HEK293 (cell line): Measurements from ENCODE around the gene PLA2G5.

Source experiments
- CTCF ChIA-PET: fragments of 350-600 bp; formaldehyde crosslinking; extraction: SDS; loops from one replicate; lab custom pipeline; 2021; ENCODE audit warnings: antibody characterized with exemption; lab: Yijun Ruan, JAX
- POLR2A ChIA-PET: fragments of 300-600 bp; formaldehyde crosslinking; extraction: SDS; loops from one replicate; lab custom pipeline; 2020; ENCODE audit warnings: antibody characterized with exemption, inconsistent platforms; lab: Yijun Ruan, JAX
- H3K27ac ChIP-seq: fragments of 200-500 bp; sonication (Bioruptor generic); 2 replicates; pipeline ENCODE4 v1.5.1; 2014; ENCODE audit warnings: low read depth, low read length, control low read depth, inconsistent platforms; ENCODE audit errors: extremely low read depth
- H3K36me3 ChIP-seq, 2 experiments: fragments of 200-500 bp in 1 of 2; sonication (Bioruptor generic) in 1 of 2; 1 replicate in 1 of 2; 2 replicates in 1 of 2; pipeline ENCODE4 v1.5.1; 2014 to 2017; ENCODE audit warnings: inconsistent platforms in 2 of 2, low read length in 2 of 2; ENCODE audit not compliant: control insufficient read depth in 2 of 2, insufficient read depth in 1 of 2
- H3K4me1 ChIP-seq: fragments of 200-500 bp; sonication (Bioruptor generic); 2 replicates; pipeline ENCODE4 v1.5.1; 2014; ENCODE audit warnings: mild to moderate bottlenecking, low read length, inconsistent platforms; ENCODE audit not compliant: control insufficient read depth, insufficient read depth
- H3K4me3 ChIP-seq: 2 replicates; pipeline ENCODE4 v1.5.1; 2011; ENCODE audit warnings: low read depth, mild to moderate bottlenecking, control low read depth, low read length, moderate library complexity
- H3K9me3 ChIP-seq: fragments of 200-500 bp; sonication (Bioruptor generic); 2 replicates; pipeline ENCODE4 v1.5.1; 2014; ENCODE audit warnings: low read depth, low read length, inconsistent platforms; ENCODE audit not compliant: control insufficient read depth, insufficient read depth
- BCL6B ChIP-seq: fragments of 450-650 bp; formaldehyde crosslinking; IDR thresholded peaks from 2 replicates; pipeline ENCODE4 v1.5.1; 2017; ENCODE audit warnings: missing biosample characterization, missing genetic modification characterization
- EGR2 ChIP-seq: fragments of 450-650 bp; formaldehyde crosslinking; IDR thresholded peaks from 2 replicates; pipeline ENCODE4 v1.5.1; 2016; ENCODE audit warnings: low read depth, missing biosample characterization, missing genetic modification characterization
- ELK4 ChIP-seq: IDR thresholded peaks from 2 replicates; pipeline ENCODE4 v1.6.1; 2011; ENCODE audit warnings: mild to moderate bottlenecking, low read depth, low read length, borderline replicate concordance
- HOXD13 ChIP-seq: sonication (generic); formaldehyde crosslinking; IDR thresholded peaks from 2 replicates; pipeline ENCODE4 v1.8.0; 2022; ENCODE audit warnings: missing genetic modification reagents, borderline replicate concordance
- KLF10 ChIP-seq: fragments of 450-650 bp; IDR thresholded peaks from 2 replicates; pipeline ENCODE4 v1.5.1; 2018; ENCODE audit warnings: missing biosample characterization, mild to moderate bottlenecking, missing genetic modification characterization
- MZF1 ChIP-seq: fragments of 450-650 bp; formaldehyde crosslinking; IDR thresholded peaks from 2 replicates; pipeline ENCODE4 v1.5.1; 2017; ENCODE audit warnings: missing biosample characterization, missing genetic modification characterization, borderline replicate concordance
- WT1 ChIP-seq: fragments of 450-650 bp; formaldehyde crosslinking; IDR thresholded peaks from 2 replicates; pipeline ENCODE4 v1.5.1; 2016; ENCODE audit warnings: missing biosample characterization, missing genetic modification characterization
- ZBTB11 ChIP-seq: fragments of 450-650 bp; formaldehyde crosslinking; conservative IDR thresholded peaks from 2 replicates; pipeline ENCODE4 v1.5.1; 2016; ENCODE audit warnings: low read depth, missing biosample characterization, missing genetic modification characterization
- ZNF121 ChIP-seq: fragments of 450-650 bp; formaldehyde crosslinking; IDR thresholded peaks from 2 replicates; pipeline ENCODE4 v1.5.1; 2016; ENCODE audit warnings: missing biosample characterization, missing genetic modification characterization
- ZNF155 ChIP-seq: fragments of 450-650 bp; formaldehyde crosslinking; IDR thresholded peaks from 2 replicates; pipeline ENCODE4 v1.5.1; 2016; ENCODE audit warnings: missing biosample characterization, missing genetic modification characterization
- ZNF169 ChIP-seq: fragments of 450-650 bp; formaldehyde crosslinking; IDR thresholded peaks from 2 replicates; pipeline ENCODE4 v1.5.1; 2016; ENCODE audit warnings: missing biosample characterization, missing genetic modification characterization
- ZNF24 ChIP-seq: fragments of 450-650 bp; formaldehyde crosslinking; IDR thresholded peaks from 2 replicates; pipeline ENCODE4 v1.5.1; 2016; ENCODE audit warnings: missing biosample characterization, missing genetic modification characterization
- ZNF248 ChIP-seq: fragments of 450-650 bp; formaldehyde crosslinking; IDR thresholded peaks from 2 replicates; pipeline ENCODE4 v1.5.1; 2017; ENCODE audit warnings: missing biosample characterization, missing genetic modification characterization
- ZNF311 ChIP-seq: fragments of 450-650 bp; formaldehyde crosslinking; IDR thresholded peaks from 2 replicates; pipeline ENCODE4 v1.5.1; 2017; ENCODE audit warnings: missing biosample characterization, missing genetic modification characterization, borderline replicate concordance
- ZNF366 ChIP-seq: fragments of 450-650 bp; formaldehyde crosslinking; conservative IDR thresholded peaks from 2 replicates; pipeline ENCODE4 v1.5.1; 2016; ENCODE audit warnings: missing biosample characterization, missing genetic modification characterization
- ZNF37A ChIP-seq: fragments of 450-650 bp; IDR thresholded peaks from 2 replicates; pipeline ENCODE4 v1.5.1; 2018; ENCODE audit warnings: missing biosample characterization, missing genetic modification characterization
- ZNF514 ChIP-seq: fragments of 450-650 bp; formaldehyde crosslinking; IDR thresholded peaks from 2 replicates; pipeline ENCODE4 v1.5.1; 2016; ENCODE audit warnings: missing biosample characterization, missing genetic modification characterization
- ZNF548 ChIP-seq: fragments of 450-650 bp; formaldehyde crosslinking; IDR thresholded peaks from 2 replicates; pipeline ENCODE4 v1.5.1; 2016; ENCODE audit warnings: missing biosample characterization, missing genetic modification characterization
- ZNF560 ChIP-seq: fragments of 450-650 bp; formaldehyde crosslinking; IDR thresholded peaks from 2 replicates; pipeline ENCODE4 v1.5.1; 2017; ENCODE audit warnings: missing biosample characterization, missing genetic modification characterization, borderline replicate concordance
- ZNF596 ChIP-seq: fragments of 450-650 bp; IDR thresholded peaks from 2 replicates; pipeline ENCODE4 v1.5.0; 2018; ENCODE audit warnings: missing biosample characterization, mild to moderate bottlenecking, missing genetic modification characterization, moderate library complexity
- ZNF621 ChIP-seq: fragments of 450-650 bp; formaldehyde crosslinking; IDR thresholded peaks from 2 replicates; pipeline ENCODE4 v1.5.1; 2017; ENCODE audit warnings: missing biosample characterization, missing genetic modification characterization
- ZNF629 ChIP-seq: fragments of 450-650 bp; formaldehyde crosslinking; IDR thresholded peaks from 2 replicates; pipeline ENCODE4 v1.5.1; 2017; ENCODE audit warnings: missing biosample characterization, missing genetic modification characterization
- ZNF664 ChIP-seq: fragments of 450-650 bp; formaldehyde crosslinking; IDR thresholded peaks from 2 replicates; pipeline ENCODE4 v1.5.1; 2016; ENCODE audit warnings: missing biosample characterization, missing genetic modification characterization
- ZNF76 ChIP-seq: fragments of 450-650 bp; formaldehyde crosslinking; IDR thresholded peaks from 2 replicates; pipeline ENCODE4; 2016; ENCODE audit warnings: low read depth, missing biosample characterization, missing genetic modification characterization, borderline replicate concordance
- ZNF777 ChIP-seq: fragments of 450-650 bp; formaldehyde crosslinking; IDR thresholded peaks from 2 replicates; pipeline ENCODE4 v1.5.1; 2017; ENCODE audit warnings: missing biosample characterization, missing genetic modification characterization, borderline replicate concordance
- ZNF791 ChIP-seq: fragments of 450-650 bp; formaldehyde crosslinking; IDR thresholded peaks from 2 replicates; pipeline ENCODE4 v1.5.1; 2016; ENCODE audit warnings: missing biosample characterization, missing genetic modification characterization
- ZSCAN4 ChIP-seq: fragments of 450-650 bp; formaldehyde crosslinking; IDR thresholded peaks from 2 replicates; pipeline ENCODE4 v1.5.1; 2017; ENCODE audit warnings: missing biosample characterization, missing genetic modification characterization

The PLA2G5 gene

GRCh38 chr1:20139776-20140612, 70.0 kb downstream of the PLA2G5 start:
- Histone ChIP-seq H3K4me3 (no peak overlapping the region), H3K36me3 (no peaks in the 10 kb centered on the region), H3K4me1 (no peaks in the 10 kb centered on the region), H3K27ac (no peak overlapping the region), H3K9me3 (no peaks in the 10 kb centered on the region)
- POLR2A ChIA-PET = no interaction called here
- CTCF ChIA-PET = interaction anchor here (0.6 to 0.7 kb wide), 2 partner anchors 24 to 53 kb away, joined by 3 to 4 read pairs; no protein-coding TSS in a partner anchor
- TF ChIP-seq ZNF791 (no peak), ZNF560 (tag by site-specific recombination) (no peak), ZNF121 (tag by site-specific recombination) (no peak), WT1 (tag by site-specific recombination) (no peak), BCL6B (tag by site-specific recombination) (no peak), MZF1 (no peak), ZNF548 (tag by site-specific recombination) (no peak), ZNF777 (tag by site-specific recombination) (no peak), ZNF169 (no peak), ZNF366 (tag by site-specific recombination) (no peak), ZNF248 (tag by site-specific recombination) (no peak), ZNF76 (tag by site-specific recombination) (no peak), ZNF311 (no peak), ZNF24 (no peak), KLF10 (tag by site-specific recombination) (no peak), ZNF155 (no peak), ZSCAN4 (tag by site-specific recombination) (no peak), ZNF629 (tag by site-specific recombination) (no peak)

GRCh38 chr1:20141001-20141400, 71.0 kb downstream of the PLA2G5 start:
- no peaks in the 10 kb centered on the region for H3K36me3 ChIP-seq
- no peak for TF ChIP-seq HOXD13 (CRISPR knock-in tag)
- TF ChIP-seq EGR2 (tag by site-specific recombination) = peak; percentile 35; the same call in 1 of the 2 replicates
- ChIA-PET POLR2A (no interaction called here), CTCF (no interaction called here)
- no peak overlapping the region for H3K27ac ChIP-seq
- no peak overlapping the region for H3K4me3 ChIP-seq
- H3K9me3 ChIP-seq = no peaks in the 10 kb centered on the region
- no peaks in the 10 kb centered on the region for H3K4me1 ChIP-seq

GRCh38 chr1:20141466-20141865, 71.5 kb downstream of the PLA2G5 start:
- POLR2A ChIA-PET = no interaction called here
- H3K27ac ChIP-seq = no peak overlapping the region
- H3K36me3 ChIP-seq = no peaks in the 10 kb centered on the region
- H3K4me3 ChIP-seq = no peak overlapping the region
- CTCF ChIA-PET = no interaction called here
- H3K9me3 ChIP-seq = no peaks in the 10 kb centered on the region
- no peaks in the 10 kb centered on the region for H3K4me1 ChIP-seq
- no peak for TF ChIP-seq ELK4
- TF ChIP-seq ZNF596 (tag by site-specific recombination) = no peak
- no peak for TF ChIP-seq ZNF664 (tag by site-specific recombination)
- no peak for TF ChIP-seq ZBTB11
- no peak for TF ChIP-seq ZNF311
- no peak for TF ChIP-seq ZNF621 (tag by site-specific recombination)
- TF ChIP-seq ZNF37A (tag by site-specific recombination) = no peak
- TF ChIP-seq ZNF514 = no peak
